Suppressor macrophage (primary cell): ENCODE measurements around the gene CDH4.

ENCODE experiments used
- DNase-seq, 4 experiments: peaks; one replicate each; pipeline ENCODE4 v3.0.0-alpha.2; 2020 to 2022

CDH4 gene

GRCh38 chr20:61699495-61700374, 447.7 kb downstream of the CDH4 start:
- DNase-seq = no peak

GRCh38 chr20:61700595-61701140, 448.6 kb downstream of the CDH4 start:
- DNase-seq = no peak

GRCh38 chr20:61701401-61701800, 449.3 kb downstream of the CDH4 start:
- no peak for DNase-seq

- DNase-seq = no peak
Measured at GRCh38 chr20:61701802-61702201, 449.7 kb downstream of the CDH4 start.

- no peak for DNase-seq
Measured at GRCh38 chr20:61702246-61702645, 450.2 kb downstream of the CDH4 start.

- DNase-seq = no peak
Measured at GRCh38 chr20:61704661-61705060, 452.6 kb downstream of the CDH4 start.

GRCh38 chr20:61705386-61706258, 453.6 kb downstream of the CDH4 start:
- no peak for DNase-seq

GRCh38 chr20:61706259-61706961, 454.3 kb downstream of the CDH4 start:
- DNase-seq = no peak

GRCh38 chr20:61708891-61709290, 456.8 kb downstream of the CDH4 start:
- DNase-seq = no peak

GRCh38 chr20:61710108-61710507, 458.0 kb downstream of the CDH4 start:
- no peak for DNase-seq

- DNase-seq = no peak
Measured at GRCh38 chr20:61712688-61713087, 460.6 kb downstream of the CDH4 start.

GRCh38 chr20:61718361-61719005, 466.4 kb downstream of the CDH4 start:
- DNase-seq = no peak

- peak in 2 of 4 experiments; percentile 16 to 31 for DNase-seq
Measured at GRCh38 chr20:61719691-61720347, 467.8 kb downstream of the CDH4 start.

GRCh38 chr20:61720348-61720696, 468.3 kb downstream of the CDH4 start:
- no peak for DNase-seq

- no peak for DNase-seq
Measured at GRCh38 chr20:61722146-61722678, 470.2 kb downstream of the CDH4 start.

GRCh38 chr20:61723529-61724257, 471.6 kb downstream of the CDH4 start:
- no peak for DNase-seq

- DNase-seq = no peak
Measured at GRCh38 chr20:61724376-61724775, 472.3 kb downstream of the CDH4 start.

GRCh38 chr20:61725145-61725544, 473.1 kb downstream of the CDH4 start:
- DNase-seq = no peak

- no peak for DNase-seq
Measured at GRCh38 chr20:61725966-61726365, 473.9 kb downstream of the CDH4 start.

GRCh38 chr20:61726979-61727378, 474.9 kb downstream of the CDH4 start:
- no peak for DNase-seq

GRCh38 chr20:61727761-61728160, 475.7 kb downstream of the CDH4 start:
- DNase-seq = no peak
